A549 (cell line): ENCODE results near the gene SERPINB8.

Experiments used
- BCL3 ChIP-seq: fragments of >200 bp; sonication (Bioruptor Twin); formaldehyde crosslinking; IDR thresholded peaks from 3 replicates; pipeline ENCODE4 v1.6.1; 2016
- CTCF ChIP-seq: fragments of >200 bp; sonication (Bioruptor Twin); formaldehyde crosslinking; IDR thresholded peaks from 3 replicates; pipeline ENCODE4 v1.5.1; 2016
- HDAC2 ChIP-seq: fragments of 200-600 bp; sonication (generic); IDR thresholded peaks from 2 replicates; pipeline ENCODE4 v1.6.1; 2016
- POLR2A ChIP-seq: IDR thresholded peaks from 2 replicates; pipeline ENCODE4 v1.6.1; 2012; ENCODE audit warnings: mild to moderate bottlenecking, low read length

- no peak for TF ChIP-seq HDAC2
- TF ChIP-seq CTCF = no peak
- TF ChIP-seq POLR2A = no peak
- TF ChIP-seq BCL3 = no peak
Observed at GRCh38 chr18:63987743-63988142, 17.9 kb downstream of the SERPINB8 start.
